NT2/D1 (cell line): ENCODE results near the gene CHST8.

Experiments used
- DNase-seq: peaks from one replicate; pipeline ENCODE4 v3.0.0-alpha.2; 2011; ENCODE audit warnings: low read depth, low spot score
- H3K27me3 ChIP-seq: 2 replicates; pipeline ENCODE4 v1.6.0; 2011; ENCODE audit warnings: mild to moderate bottlenecking; ENCODE audit not compliant: insufficient read length, insufficient read depth
- H3K36me3 ChIP-seq: 2 replicates; pipeline ENCODE4 v1.6.1; 2011; ENCODE audit warnings: mild to moderate bottlenecking, low read length, mixed read lengths; ENCODE audit not compliant: insufficient read depth, insufficient read length
- H3K4me1 ChIP-seq: 2 replicates; pipeline ENCODE4 v1.5.1; 2011; ENCODE audit not compliant: insufficient read depth, insufficient read length
- H3K4me3 ChIP-seq: 2 replicates; pipeline ENCODE4 v1.5.1; 2011; ENCODE audit warnings: low read depth; ENCODE audit not compliant: insufficient read length
- H3K9ac ChIP-seq: 2 replicates; pipeline ENCODE4 v1.6.0; 2011; ENCODE audit warnings: low read depth; ENCODE audit not compliant: insufficient read length
- H3K9me3 ChIP-seq: 2 replicates; pipeline ENCODE4 v1.5.1; 2011; ENCODE audit warnings: mild to moderate bottlenecking, low read length; ENCODE audit not compliant: insufficient read depth
- SUZ12 ChIP-seq: IDR thresholded peaks from 2 replicates; pipeline ENCODE4 v1.6.1; 2011; ENCODE audit not compliant: insufficient read length, insufficient read depth; ENCODE audit errors: extremely low read depth
- YY1 ChIP-seq: IDR thresholded peaks from 2 replicates; pipeline ENCODE4 v1.6.1; 2011; ENCODE audit not compliant: insufficient read length, insufficient read depth
- ZNF274 ChIP-seq: IDR thresholded peaks from 2 replicates; pipeline ENCODE4 v1.6.1; 2011; ENCODE audit warnings: mild to moderate bottlenecking, low read depth, low read length

The CHST8 gene

GRCh38 chr19:33715462-33715861 is 93.7 kb downstream of the CHST8 start:
- no peak for DNase-seq
- H3K9ac ChIP-seq = no peak overlapping the region
- H3K9me3 ChIP-seq = no peaks in the 10 kb centered on the region
- no peak overlapping the region for H3K4me3 ChIP-seq
- TF ChIP-seq SUZ12 = no peak
- no peak for TF ChIP-seq YY1
- TF ChIP-seq ZNF274 = no peak
- no peaks in the 10 kb centered on the region for H3K27me3 ChIP-seq
- H3K4me1 ChIP-seq = no peaks in the 10 kb centered on the region
- H3K36me3 ChIP-seq = no peaks in the 10 kb centered on the region

GRCh38 chr19:33717878-33718277 is 96.1 kb downstream of the CHST8 start:
- TF ChIP-seq SUZ12 (no peak), ZNF274 (no peak), YY1 (no peak)
- Histone ChIP-seq H3K27me3 (no peaks in the 10 kb centered on the region), H3K9me3 (no peaks in the 10 kb centered on the region), H3K36me3 (no peaks in the 10 kb centered on the region), H3K4me3 (no peak overlapping the region), H3K9ac (no peak overlapping the region), H3K4me1 (peaks cover 5% of the 10 kb centered on the region)
- DNase-seq = no peak

- TF ChIP-seq SUZ12 = no peak
- Histone ChIP-seq H3K9ac (no peak overlapping the region), H3K36me3 (no peaks in the 10 kb centered on the region), H3K27me3 (no peaks in the 10 kb centered on the region), H3K4me1 (peaks cover 8% of the 10 kb centered on the region), H3K9me3 (no peaks in the 10 kb centered on the region), H3K4me3 (no peak overlapping the region)
- DNase-seq = no peak
These were observed 97.0 kb downstream of the CHST8 start for GRCh38 chr19:33718651-33719254.

GRCh38 chr19:33719366-33720154 is 97.8 kb downstream of the CHST8 start:
- no peak for DNase-seq
- H3K9ac ChIP-seq = no peak overlapping the region
- no peaks in the 10 kb centered on the region for H3K9me3 ChIP-seq
- no peak for TF ChIP-seq SUZ12
- no peak for TF ChIP-seq ZNF274
- TF ChIP-seq YY1 = no peak
- no peaks in the 10 kb centered on the region for H3K36me3 ChIP-seq
- peaks cover 13% of the 10 kb centered on the region for H3K4me1 ChIP-seq
- no peaks in the 10 kb centered on the region for H3K27me3 ChIP-seq
- no peak overlapping the region for H3K4me3 ChIP-seq

- H3K4me1 ChIP-seq = peaks cover 15% of the 10 kb centered on the region
- no peak for DNase-seq
- H3K27me3 ChIP-seq = no peaks in the 10 kb centered on the region
- TF ChIP-seq YY1 = no peak
- no peak overlapping the region for H3K4me3 ChIP-seq
- peak overlapping the region; percentile 34 for H3K9ac ChIP-seq
- H3K9me3 ChIP-seq = no peaks in the 10 kb centered on the region
- no peaks in the 10 kb centered on the region for H3K36me3 ChIP-seq
These were observed 98.4 kb downstream of the CHST8 start for GRCh38 chr19:33720155-33720493.

- H3K36me3 ChIP-seq = no peaks in the 10 kb centered on the region
- peaks cover 15% of the 10 kb centered on the region for H3K4me1 ChIP-seq
- no peak for DNase-seq
- no peaks in the 10 kb centered on the region for H3K27me3 ChIP-seq
- TF ChIP-seq SUZ12 (no peak), YY1 (no peak), ZNF274 (no peak)
- no peak overlapping the region for H3K9ac ChIP-seq
- H3K9me3 ChIP-seq = no peaks in the 10 kb centered on the region
- H3K4me3 ChIP-seq = no peak overlapping the region
These were observed 99.2 kb downstream of the CHST8 start for GRCh38 chr19:33720691-33721682.

- Histone ChIP-seq H3K4me1 (peaks cover 15% of the 10 kb centered on the region), H3K27me3 (no peaks in the 10 kb centered on the region), H3K9ac (no peak overlapping the region), H3K4me3 (no peak overlapping the region), H3K9me3 (no peaks in the 10 kb centered on the region), H3K36me3 (no peaks in the 10 kb centered on the region)
- TF ChIP-seq YY1 (no peak), ZNF274 (no peak), SUZ12 (no peak)
- DNase-seq = no peak
These were observed 100.1 kb downstream of the CHST8 start for GRCh38 chr19:33721735-33722297.
